Body of pancreas (tissue), 4 donors: ENCODE data around the gene ETDC.

Experiments
- POLR2A ChIP-seq, 3 donors: fragments of 450-650 bp; IDR thresholded peaks; one replicate each; pipeline ENCODE4 v1.6.1; 2016; ENCODE audit warnings: antibody characterized with exemption in 3 of 3, mild to moderate bottlenecking in 2 of 3
- TF ChIP-seq, protein P1 (sequence below), 7 experiments: fragments of 450-650 bp in 4 of 7; fragments of 200-600 bp in 3 of 7; sonication (generic) in 3 of 7; IDR thresholded peaks; one replicate each; pipeline ENCODE4 v1.5.1; 2016 to 2019; ENCODE audit warnings: antibody characterized with exemption in 7 of 7

DNA sequence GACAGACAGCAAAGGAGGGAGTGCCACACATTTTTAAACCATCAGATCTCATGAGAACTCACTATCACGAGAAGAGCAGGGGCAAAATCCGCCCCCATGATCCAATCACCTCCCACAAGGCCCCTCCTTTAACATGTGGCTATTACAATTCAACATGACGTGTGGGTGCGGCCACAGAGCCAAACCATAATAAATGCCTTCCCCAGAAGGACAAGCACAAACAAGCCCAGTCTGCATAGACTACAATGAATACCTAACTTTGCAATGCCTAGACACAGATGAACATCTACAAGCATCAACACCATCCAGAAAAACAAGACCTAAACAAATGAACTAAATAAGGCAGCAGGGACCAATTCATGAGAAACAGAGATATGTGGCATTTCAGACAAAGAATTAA, 45.1 kb upstream of the ETDC start:
- TF ChIP-seq, protein P1, sequence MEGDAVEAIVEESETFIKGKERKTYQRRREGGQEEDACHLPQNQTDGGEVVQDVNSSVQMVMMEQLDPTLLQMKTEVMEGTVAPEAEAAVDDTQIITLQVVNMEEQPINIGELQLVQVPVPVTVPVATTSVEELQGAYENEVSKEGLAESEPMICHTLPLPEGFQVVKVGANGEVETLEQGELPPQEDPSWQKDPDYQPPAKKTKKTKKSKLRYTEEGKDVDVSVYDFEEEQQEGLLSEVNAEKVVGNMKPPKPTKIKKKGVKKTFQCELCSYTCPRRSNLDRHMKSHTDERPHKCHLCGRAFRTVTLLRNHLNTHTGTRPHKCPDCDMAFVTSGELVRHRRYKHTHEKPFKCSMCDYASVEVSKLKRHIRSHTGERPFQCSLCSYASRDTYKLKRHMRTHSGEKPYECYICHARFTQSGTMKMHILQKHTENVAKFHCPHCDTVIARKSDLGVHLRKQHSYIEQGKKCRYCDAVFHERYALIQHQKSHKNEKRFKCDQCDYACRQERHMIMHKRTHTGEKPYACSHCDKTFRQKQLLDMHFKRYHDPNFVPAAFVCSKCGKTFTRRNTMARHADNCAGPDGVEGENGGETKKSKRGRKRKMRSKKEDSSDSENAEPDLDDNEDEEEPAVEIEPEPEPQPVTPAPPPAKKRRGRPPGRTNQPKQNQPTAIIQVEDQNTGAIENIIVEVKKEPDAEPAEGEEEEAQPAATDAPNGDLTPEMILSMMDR (IDR thresholded peaks at IDR 0.05) = no peak
- TF ChIP-seq POLR2A (IDR thresholded peaks at IDR 0.05) = no peak
